Transverse colon (tissue), 4 donors: ENCODE results near the gene GBX1. TPM values are rescaled to one million over a fixed set of nuclear protein-coding genes. Genes with fewer than 3 reads are reported as not detected.

Source experiments
- DNase-seq: peaks from one replicate; pipeline ENCODE4 v3.0.0-alpha.2; 2019
- H3K27ac ChIP-seq, 4 donors: fragments of 200-600 bp; sonication (generic); 2 replicates each; pipeline ENCODE4 v1.5.1; 2016 to 2018; ENCODE audit warnings: inconsistent platforms in 4 of 4
- H3K27me3 ChIP-seq: fragments of 200-600 bp; sonication (generic); 2 replicates; pipeline ENCODE4 v1.5.1; 2017; ENCODE audit warnings: inconsistent platforms
- H3K36me3 ChIP-seq, 4 donors: fragments of 200-600 bp; sonication (generic); 2 replicates each; pipeline ENCODE4 v1.5.1; 2017 to 2019; ENCODE audit warnings: inconsistent platforms in 4 of 4
- H3K4me1 ChIP-seq, 4 donors: fragments of 200-600 bp; sonication (generic); 2 replicates each; pipeline ENCODE4 v1.5.1; 2017 to 2020; ENCODE audit warnings: inconsistent platforms in 4 of 4
- H3K4me3 ChIP-seq, 4 donors: fragments of 200-600 bp; sonication (generic); 1 replicate in 1 of 4; 2 replicates in 3 of 4; pipeline versions ENCODE4 v1.5.1 to v1.6.1; 2017 to 2019; ENCODE audit warnings: inconsistent platforms in 4 of 4
- H3K9me3 ChIP-seq, 2 donors: fragments of 200-600 bp; sonication (generic); 2 replicates each; pipeline ENCODE4 v1.5.1; 2017 to 2019; ENCODE audit warnings: inconsistent platforms in 2 of 2
- EP300 ChIP-seq: sonication (generic); formaldehyde crosslinking; IDR thresholded peaks from one replicate; pipeline ENCODE4 v1.6.1; 2017; ENCODE audit warnings: antibody characterized with exemption, low read depth
- POLR2A ChIP-seq: fragments of 450-650 bp; IDR thresholded peaks from one replicate; pipeline ENCODE4 v1.6.1; 2016; ENCODE audit warnings: antibody characterized with exemption, mild to moderate bottlenecking, moderate library complexity
- POLR2AphosphoS5 ChIP-seq, 3 donors: sonication (generic); formaldehyde crosslinking; IDR thresholded peaks; one replicate each; pipeline ENCODE4 v1.6.1; 2016; ENCODE audit warnings: antibody characterized with exemption in 3 of 3
- WGBS, 2 donors: methylation state at CpG; one replicate each; pipeline ENCODE4 v1.1.5; 2018; ENCODE audit warnings: low coverage in 1 of 2; 5-methylcytosine and 5-hydroxymethylcytosine counted together
- in situ Hi-C, 4 donors: fragments of 200-750 bp; cut with MboI; loops; one replicate each; pipeline versions ENCODE4 v1.15.0 to v1.15.1; 2017; ENCODE audit warnings: low sequenced_read_pairs in 3 of 4, low pct_ligation_motif_present in 1 of 4, low pct_unique_long_range_greater_than_20kb in 1 of 4
- intact Hi-C: fragments of 100-400 bp; cut with DNase I; formaldehyde crosslinking; loops from one replicate; pipeline ENCODE4 v1.15.1; 2023; ENCODE audit warnings: low total_unique reads
- total RNA-seq, 4 donors: library from RNA; depleted of rRNA; stranded (reverse); fragments of >200 nt; gene quantifications; one replicate each; pipeline ENCODE4 v1.1.0, GENCODE V29; 2016
- TF ChIP-seq, protein P1 (sequence below), 5 experiments: fragments of 200-600 bp in 3 of 5; fragments of 450-650 bp in 2 of 5; sonication (generic) in 3 of 5; IDR thresholded peaks; 1 replicate in 2 of 5; 2 replicates in 3 of 5; pipeline ENCODE4 v1.5.1; 2016 to 2017; ENCODE audit warnings: antibody characterized with exemption in 5 of 5, inconsistent platforms in 3 of 5, mild to moderate bottlenecking in 2 of 5, moderate library complexity in 1 of 5

The GBX1 gene
- total RNA-seq, 4 donors from 2014 or later = not detected

DNA sequence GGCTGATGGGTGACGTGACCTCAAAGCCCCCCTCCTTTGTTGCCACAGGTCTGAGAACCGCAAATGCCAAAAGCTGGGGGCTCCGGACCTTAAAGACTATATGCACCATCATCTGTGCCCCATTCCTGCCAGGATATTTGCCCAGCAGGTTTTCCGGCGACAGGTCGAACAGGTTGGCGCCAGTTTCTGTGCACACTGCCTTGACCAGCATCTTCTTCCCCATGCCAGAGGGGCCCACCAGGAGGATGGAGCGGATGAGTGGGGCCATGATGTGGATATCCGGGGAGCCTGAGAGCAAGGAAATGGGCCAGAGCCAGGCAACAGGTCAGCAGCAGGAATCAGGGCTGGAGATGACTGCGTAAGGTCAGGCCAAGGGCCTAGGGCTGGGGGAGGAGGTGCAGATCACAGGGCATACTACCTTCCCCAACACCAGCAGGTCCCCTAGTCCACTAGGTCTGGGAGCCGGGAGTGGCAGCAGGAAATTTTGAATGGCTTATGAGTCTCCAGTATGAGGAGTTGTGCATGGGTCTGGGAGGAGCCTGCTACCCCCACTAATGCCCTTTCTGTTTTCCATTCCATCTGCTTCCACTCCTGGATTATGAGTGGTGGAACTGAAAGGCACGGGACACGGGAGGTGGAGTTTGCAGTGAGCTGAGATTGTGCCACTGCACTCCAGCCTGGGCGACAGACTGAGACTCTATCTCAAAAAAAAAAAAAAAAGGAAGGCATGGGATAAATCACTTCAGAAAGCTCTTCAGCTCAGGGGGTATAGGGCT, 25.9 kb upstream of the GBX1 start:
- intact Hi-C loops (no loop called here), in situ Hi-C loops (no loop called here)
- Histone ChIP-seq H3K27me3 (peaks cover 4% of the 10 kb centered on the region), H3K4me3 (no peak overlapping the region), H3K9me3 (no peaks in the 10 kb centered on the region), H3K4me1 (no peaks in the 10 kb centered on the region), H3K27ac (no peak overlapping the region), H3K36me3 (no peaks in the 10 kb centered on the region)
- no peak for TF ChIP-seq EP300
- TF ChIP-seq POLR2AphosphoS5 (IDR thresholded peaks at IDR 0.05) = no peak
- TF ChIP-seq, protein P1, sequence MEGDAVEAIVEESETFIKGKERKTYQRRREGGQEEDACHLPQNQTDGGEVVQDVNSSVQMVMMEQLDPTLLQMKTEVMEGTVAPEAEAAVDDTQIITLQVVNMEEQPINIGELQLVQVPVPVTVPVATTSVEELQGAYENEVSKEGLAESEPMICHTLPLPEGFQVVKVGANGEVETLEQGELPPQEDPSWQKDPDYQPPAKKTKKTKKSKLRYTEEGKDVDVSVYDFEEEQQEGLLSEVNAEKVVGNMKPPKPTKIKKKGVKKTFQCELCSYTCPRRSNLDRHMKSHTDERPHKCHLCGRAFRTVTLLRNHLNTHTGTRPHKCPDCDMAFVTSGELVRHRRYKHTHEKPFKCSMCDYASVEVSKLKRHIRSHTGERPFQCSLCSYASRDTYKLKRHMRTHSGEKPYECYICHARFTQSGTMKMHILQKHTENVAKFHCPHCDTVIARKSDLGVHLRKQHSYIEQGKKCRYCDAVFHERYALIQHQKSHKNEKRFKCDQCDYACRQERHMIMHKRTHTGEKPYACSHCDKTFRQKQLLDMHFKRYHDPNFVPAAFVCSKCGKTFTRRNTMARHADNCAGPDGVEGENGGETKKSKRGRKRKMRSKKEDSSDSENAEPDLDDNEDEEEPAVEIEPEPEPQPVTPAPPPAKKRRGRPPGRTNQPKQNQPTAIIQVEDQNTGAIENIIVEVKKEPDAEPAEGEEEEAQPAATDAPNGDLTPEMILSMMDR (IDR thresholded peaks at IDR 0.05) = no peak
- TF ChIP-seq POLR2A = no peak
- 80 to 86% methylated on average over 4 to 14 of the region's 14 CpGs for WGBS, 2 donors
- no peak for DNase-seq

DNA sequence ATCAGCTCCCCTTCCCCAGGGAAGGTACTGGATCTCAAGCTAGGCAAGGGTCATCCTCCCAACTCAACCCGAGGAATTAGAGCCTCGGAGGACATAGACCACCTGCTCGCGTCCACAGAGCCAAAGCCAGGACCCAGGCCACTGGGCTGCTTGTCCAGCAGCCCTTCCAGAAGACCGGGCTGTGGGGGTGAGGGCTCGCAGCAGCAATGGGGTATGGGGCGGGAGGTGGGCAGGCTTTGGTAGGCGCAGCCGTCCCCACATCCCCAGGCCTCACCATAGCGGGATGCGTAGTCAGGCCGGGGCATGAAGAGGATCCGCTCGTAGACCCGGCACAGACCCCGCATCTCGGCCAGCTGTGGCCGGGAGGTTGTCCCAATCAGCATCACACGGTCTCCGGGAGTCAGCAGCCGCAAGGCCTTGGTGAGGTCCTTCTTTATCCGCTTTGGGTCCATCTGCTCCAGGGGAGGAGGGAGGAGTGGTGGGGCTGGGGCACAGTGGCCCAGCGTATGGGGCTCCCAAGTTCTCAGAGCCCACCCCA, 24.6 kb upstream of the GBX1 start:
- in situ Hi-C loops = no loop called here
- Histone ChIP-seq H3K27ac (no peak overlapping the region), H3K36me3 (no peaks in the 10 kb centered on the region), H3K9me3 (no peaks in the 10 kb centered on the region), H3K4me1 (no peaks in the 10 kb centered on the region), H3K27me3 (peaks cover 4% of the 10 kb centered on the region), H3K4me3 (no peak overlapping the region)
- DNase-seq = no peak
- TF ChIP-seq, protein P1 (IDR thresholded peaks at IDR 0.05) = no peak
- TF ChIP-seq POLR2A (no peak), POLR2AphosphoS5 (IDR thresholded peaks at IDR 0.05) (no peak), EP300 (no peak)
- 94% methylated on average over 23 of the region's 23 CpGs; no CpG with 5 or more reads in 1 of the 2 donors for WGBS, 2 donors
- intact Hi-C loops = no loop called here

DNA sequence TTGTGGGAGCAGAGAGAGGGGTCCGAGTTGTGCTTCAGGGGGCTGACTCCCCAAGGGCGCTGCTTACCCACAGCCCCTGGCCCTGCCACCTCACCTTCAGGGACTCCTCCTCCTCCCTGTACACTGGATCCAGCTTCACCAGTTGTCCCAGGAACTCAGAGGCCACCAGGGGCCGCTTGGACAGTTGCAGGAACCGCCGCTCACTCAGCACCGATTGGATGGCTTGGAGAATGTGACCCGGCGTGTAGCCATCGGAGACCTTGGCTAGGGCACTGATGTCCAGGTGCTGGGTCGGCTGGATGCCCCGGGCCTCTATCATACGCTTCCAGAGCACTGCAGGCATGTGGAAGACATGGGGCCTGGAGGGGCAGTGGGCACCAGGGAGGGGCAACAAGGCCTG, 24.1 kb upstream of the GBX1 start:
- H3K4me3 ChIP-seq = no peak overlapping the region
- DNase-seq = no peak
- TF ChIP-seq POLR2AphosphoS5 (IDR thresholded peaks at IDR 0.05) = no peak
- TF ChIP-seq, protein P1 (IDR thresholded peaks at IDR 0.05) = no peak
- no peak for TF ChIP-seq EP300
- no peak for TF ChIP-seq POLR2A
- WGBS, 2 donors = 81% methylated on average over 12 of the region's 12 CpGs; no CpG with 5 or more reads in 1 of the 2 donors
- in situ Hi-C loops = no loop called here
- H3K27me3 ChIP-seq = peaks cover 4% of the 10 kb centered on the region
- no peaks in the 10 kb centered on the region for H3K36me3 ChIP-seq
- H3K9me3 ChIP-seq = no peaks in the 10 kb centered on the region
- H3K4me1 ChIP-seq = no peaks in the 10 kb centered on the region
- H3K27ac ChIP-seq = no peak overlapping the region
- intact Hi-C loops = no loop called here

DNA sequence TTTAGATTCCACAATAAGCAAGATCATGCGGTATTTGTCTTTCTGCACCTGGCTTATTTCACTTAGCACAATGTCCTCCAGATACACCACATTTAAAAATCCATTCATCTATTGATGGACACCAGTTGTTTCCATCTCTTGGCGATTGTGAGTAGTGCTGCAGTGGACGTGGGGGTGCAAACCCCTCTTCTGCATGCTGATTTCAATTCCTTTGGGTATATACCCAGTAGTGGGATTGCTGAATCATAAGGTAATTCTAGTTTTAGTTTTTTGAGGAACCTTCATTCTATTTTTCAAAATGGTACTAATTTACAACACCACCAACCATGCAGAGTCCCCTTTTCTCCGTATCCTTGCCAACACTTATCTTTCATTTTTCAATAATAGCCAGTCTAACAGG, 21.5 kb upstream of the GBX1 start:
- H3K36me3 ChIP-seq = no peaks in the 10 kb centered on the region
- TF ChIP-seq POLR2A (no peak), POLR2AphosphoS5 (IDR thresholded peaks at IDR 0.05) (no peak), EP300 (no peak)
- TF ChIP-seq, protein P1 (IDR thresholded peaks at IDR 0.05) = no peak
- intact Hi-C loops (no loop called here), in situ Hi-C loops (no loop called here)
- no peak overlapping the region for H3K27ac ChIP-seq
- H3K4me1 ChIP-seq = no peaks in the 10 kb centered on the region
- WGBS, 2 donors = 77 to 100% methylated on average over 1 to 4 of the region's 4 CpGs
- H3K4me3 ChIP-seq = no peak overlapping the region
- H3K27me3 ChIP-seq = no peaks in the 10 kb centered on the region
- no peaks in the 10 kb centered on the region for H3K9me3 ChIP-seq
- no peak for DNase-seq
